Measurements from ENCODE around the gene CD27. TPM values are rescaled to one million over a fixed set of nuclear protein-coding genes. Genes with fewer than 3 reads are reported as not detected.

CD27 gene
- total and polyA plus RNA-seq, 9 donors = 0.34 to 0.87 (median 0.55) TPM; not detected in 2

Other genes with a start within 250 kb of the CD27 start
- 100 to 1,000 TPM in 1 of 7 donors, 10 to 100 TPM in 6; 23.9 to 372 (median 49.2) TPM for gene CD9, start 244.6 kb upstream of the CD27 start, total RNA-seq
- gene CD9, start 244.6 kb upstream of the CD27 start, polyA plus RNA-seq = 100 to 1,000 TPM in 1 of 2 donors, 10 to 100 TPM in 1; 67.0 to 244 TPM
- 1 to 10 TPM in 1 of 7 donors, under 1 TPM in 5, not detected in 1; 0.17 to 1.7 (median 0.51) TPM for gene PLEKHG6, start 134.3 kb upstream of the CD27 start, total RNA-seq
- gene PLEKHG6, start 134.3 kb upstream of the CD27 start, polyA plus RNA-seq = under 1 TPM in 1 of 2 donors, not detected in 1; 0.13 TPM
- 100 to 1,000 TPM; 116 to 274 (median 179) TPM for gene TNFRSF1A, start 102.9 kb upstream of the CD27 start, total RNA-seq
- 100 to 1,000 TPM in 1 of 2 donors, 10 to 100 TPM in 1; 92.8 to 230 TPM for gene TNFRSF1A, start 102.9 kb upstream of the CD27 start, polyA plus RNA-seq
- 100 to 1,000 TPM in 1 of 7 donors, 10 to 100 TPM in 4, 1 to 10 TPM in 2; 3.3 to 141 (median 17.0) TPM for gene SCNN1A, start 69.4 kb upstream of the CD27 start, total RNA-seq
- 1 to 10 TPM; 1.2 to 1.6 TPM for gene SCNN1A, start 69.4 kb upstream of the CD27 start, polyA plus RNA-seq
- 100 to 1,000 TPM in 3 of 7 donors, 10 to 100 TPM in 4; 55.8 to 131 (median 92.6) TPM for gene LTBR, start 60.8 kb upstream of the CD27 start, total RNA-seq
- gene LTBR, start 60.8 kb upstream of the CD27 start, polyA plus RNA-seq = 10 to 100 TPM; 21.9 to 65.7 TPM
- 10 to 100 TPM; 10.3 to 23.4 (median 15.3) TPM for gene TAPBPL, start 7.1 kb downstream of the CD27 start, total RNA-seq
- 10 to 100 TPM; 16.5 to 37.5 TPM for gene TAPBPL, start 7.1 kb downstream of the CD27 start, polyA plus RNA-seq
- 10 to 100 TPM in 1 of 7 donors, 1 to 10 TPM in 6; 2.5 to 10.5 (median 5.8) TPM for gene VAMP1, start 25.7 kb downstream of the CD27 start, total RNA-seq
- 10 to 100 TPM in 1 of 2 donors, 1 to 10 TPM in 1; 5.2 to 11.9 TPM for gene VAMP1, start 25.7 kb downstream of the CD27 start, polyA plus RNA-seq
- gene MRPL51, start 48.3 kb downstream of the CD27 start, total RNA-seq = 100 to 1,000 TPM in 4 of 7 donors, 10 to 100 TPM in 3; 27.5 to 119 (median 108) TPM
- 100 to 1,000 TPM in 1 of 2 donors, 10 to 100 TPM in 1; 74.1 to 142 TPM for gene MRPL51, start 48.3 kb downstream of the CD27 start, polyA plus RNA-seq
- gene NCAPD2, start 49.1 kb downstream of the CD27 start, total RNA-seq = 10 to 100 TPM; 11.5 to 19.5 (median 16.4) TPM
- gene NCAPD2, start 49.1 kb downstream of the CD27 start, polyA plus RNA-seq = 10 to 100 TPM in 1 of 2 donors, 1 to 10 TPM in 1; 8.8 to 19.4 TPM
- 1,000 to 10,000 TPM in 5 of 7 donors, 100 to 1,000 TPM in 2; 661 to 1,442 (median 1,249) TPM for gene GAPDH, start 89.6 kb downstream of the CD27 start, total RNA-seq
- 1,000 to 10,000 TPM; 1,086 to 1,247 TPM for gene GAPDH, start 89.6 kb downstream of the CD27 start, polyA plus RNA-seq
- gene IFFO1, start 111.1 kb downstream of the CD27 start, total RNA-seq = 10 to 100 TPM; 10.9 to 31.4 (median 22.9) TPM
- 10 to 100 TPM in 1 of 2 donors, 1 to 10 TPM in 1; 9.7 to 25.9 TPM for gene IFFO1, start 111.1 kb downstream of the CD27 start, polyA plus RNA-seq
- 10 to 100 TPM; 11.6 to 46.9 (median 24.5) TPM for gene NOP2, start 123.3 kb downstream of the CD27 start, total RNA-seq
- gene NOP2, start 123.3 kb downstream of the CD27 start, polyA plus RNA-seq = 10 to 100 TPM; 11.6 to 31.2 TPM
- 100 to 1,000 TPM; 137 to 297 (median 227) TPM for gene CHD4, start 162.4 kb downstream of the CD27 start, total RNA-seq
- 100 to 1,000 TPM; 118 to 177 TPM for gene CHD4, start 162.4 kb downstream of the CD27 start, polyA plus RNA-seq
- gene LPAR5, start 191.0 kb downstream of the CD27 start, total RNA-seq = 1 to 10 TPM in 6 of 7 donors, under 1 TPM in 1; 0.83 to 2.2 (median 1.3) TPM
- gene LPAR5, start 191.0 kb downstream of the CD27 start, polyA plus RNA-seq = 1 to 10 TPM in 1 of 2 donors, under 1 TPM in 1; 0.57 to 2.6 TPM
- gene ACRBP, start 202.5 kb downstream of the CD27 start, total RNA-seq = 1 to 10 TPM in 3 of 7 donors, under 1 TPM in 4; 0.30 to 2.5 (median 0.92) TPM
- 1 to 10 TPM in 1 of 2 donors, under 1 TPM in 1; 0.54 to 2.9 TPM for gene ACRBP, start 202.5 kb downstream of the CD27 start, polyA plus RNA-seq
- 10 to 100 TPM; 26.1 to 39.9 (median 35.0) TPM for gene ING4, start 218.2 kb downstream of the CD27 start, total RNA-seq
- gene ING4, start 218.2 kb downstream of the CD27 start, polyA plus RNA-seq = 10 to 100 TPM; 64.9 to 90.0 TPM
- 10 to 100 TPM; 22.1 to 64.9 (median 58.2) TPM for gene ZNF384, start 244.4 kb downstream of the CD27 start, total RNA-seq
- gene ZNF384, start 244.4 kb downstream of the CD27 start, polyA plus RNA-seq = 10 to 100 TPM; 44.4 to 59.0 TPM